Sigmoid colon (tissue), 4 donors: ENCODE measurements around the gene MYCBPAP.

Experiments
- EP300 ChIP-seq, 4 donors: sonication (generic); formaldehyde crosslinking; IDR thresholded peaks; one replicate each; pipeline ENCODE4 v1.6.1; 2017; ENCODE audit warnings: antibody characterized with exemption in 4 of 4
- POLR2A ChIP-seq, 2 donors: fragments of 450-650 bp; IDR thresholded peaks; one replicate each; pipeline ENCODE4 v1.6.1; 2016; ENCODE audit warnings: antibody characterized with exemption in 2 of 2, mild to moderate bottlenecking in 2 of 2, moderate library complexity in 2 of 2
- POLR2AphosphoS5 ChIP-seq, 4 donors: sonication (generic); formaldehyde crosslinking; IDR thresholded peaks; one replicate each; pipeline ENCODE4 v1.6.1; 2017; ENCODE audit warnings: antibody characterized with exemption in 4 of 4
- TF ChIP-seq, protein P1 (sequence below), 4 experiments: fragments of 450-650 bp in 3 of 4; fragments of 200-600 bp in 1 of 4; IDR thresholded peaks; one replicate each; pipeline ENCODE4 v1.5.1; 2016 to 2019; ENCODE audit warnings: antibody characterized with exemption in 4 of 4, mild to moderate bottlenecking in 3 of 4, moderate library complexity in 2 of 4

DNA sequence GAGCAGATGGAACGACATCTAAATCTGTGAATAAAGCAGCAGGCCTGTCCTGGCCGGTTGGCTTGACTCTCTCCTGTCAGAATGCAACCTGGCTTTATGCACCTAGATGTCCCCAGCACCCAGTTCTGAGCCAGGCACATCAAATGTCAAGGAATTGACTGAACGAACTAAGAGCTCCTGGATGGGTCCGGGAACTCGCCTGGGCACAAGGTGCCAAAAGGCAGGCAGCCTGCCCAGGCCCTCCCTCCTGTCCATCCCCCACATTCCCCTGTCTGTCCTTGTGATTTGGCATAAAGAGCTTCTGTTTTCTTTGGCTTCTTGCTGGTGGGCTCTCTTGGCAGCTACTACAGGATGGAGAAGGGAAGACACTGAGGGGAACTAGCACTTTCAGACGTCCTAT lies 33.7 kb upstream of the MYCBPAP start:
- TF ChIP-seq POLR2AphosphoS5 (IDR thresholded peaks at IDR 0.05) (no peak), POLR2A (IDR thresholded peaks at IDR 0.05) (no peak), EP300 (IDR thresholded peaks at IDR 0.05) (no peak)
- TF ChIP-seq, protein P1, sequence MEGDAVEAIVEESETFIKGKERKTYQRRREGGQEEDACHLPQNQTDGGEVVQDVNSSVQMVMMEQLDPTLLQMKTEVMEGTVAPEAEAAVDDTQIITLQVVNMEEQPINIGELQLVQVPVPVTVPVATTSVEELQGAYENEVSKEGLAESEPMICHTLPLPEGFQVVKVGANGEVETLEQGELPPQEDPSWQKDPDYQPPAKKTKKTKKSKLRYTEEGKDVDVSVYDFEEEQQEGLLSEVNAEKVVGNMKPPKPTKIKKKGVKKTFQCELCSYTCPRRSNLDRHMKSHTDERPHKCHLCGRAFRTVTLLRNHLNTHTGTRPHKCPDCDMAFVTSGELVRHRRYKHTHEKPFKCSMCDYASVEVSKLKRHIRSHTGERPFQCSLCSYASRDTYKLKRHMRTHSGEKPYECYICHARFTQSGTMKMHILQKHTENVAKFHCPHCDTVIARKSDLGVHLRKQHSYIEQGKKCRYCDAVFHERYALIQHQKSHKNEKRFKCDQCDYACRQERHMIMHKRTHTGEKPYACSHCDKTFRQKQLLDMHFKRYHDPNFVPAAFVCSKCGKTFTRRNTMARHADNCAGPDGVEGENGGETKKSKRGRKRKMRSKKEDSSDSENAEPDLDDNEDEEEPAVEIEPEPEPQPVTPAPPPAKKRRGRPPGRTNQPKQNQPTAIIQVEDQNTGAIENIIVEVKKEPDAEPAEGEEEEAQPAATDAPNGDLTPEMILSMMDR (IDR thresholded peaks at IDR 0.05) = no peak
